Stimulated activated CD4-positive, alpha-beta T cell treated with anti-CD3 and anti-CD28 coated beads, Interleukin-2, amount 100 ng/mL, for 48 hours (primary cell): ENCODE results near the gene NTRK3.

ENCODE experiments used
- DNase-seq, 2 donors: peaks; one replicate each; pipeline ENCODE4 v3.0.0-alpha.2; 2020

NTRK3 gene

DNA sequence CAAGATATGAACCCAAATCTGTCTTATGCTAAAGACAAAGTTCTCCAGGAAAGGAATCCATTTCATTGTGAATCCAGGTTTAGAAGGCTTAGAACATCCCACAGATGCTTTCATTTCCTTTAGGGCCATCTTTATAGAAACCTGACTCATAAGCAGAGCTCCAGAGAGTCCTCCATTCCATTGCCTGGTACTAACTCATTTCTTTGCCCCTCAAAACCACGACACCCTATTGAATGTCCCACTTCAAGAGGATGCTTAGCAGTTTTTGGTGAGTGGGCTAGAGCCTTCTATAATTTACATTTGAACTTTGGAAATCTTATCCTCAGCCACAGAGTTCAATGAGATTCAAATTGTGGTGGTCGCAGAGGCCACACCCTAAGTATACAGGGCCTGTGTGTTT is 325.0 kb downstream of the NTRK3 start:
- DNase-seq: no peak

DNA sequence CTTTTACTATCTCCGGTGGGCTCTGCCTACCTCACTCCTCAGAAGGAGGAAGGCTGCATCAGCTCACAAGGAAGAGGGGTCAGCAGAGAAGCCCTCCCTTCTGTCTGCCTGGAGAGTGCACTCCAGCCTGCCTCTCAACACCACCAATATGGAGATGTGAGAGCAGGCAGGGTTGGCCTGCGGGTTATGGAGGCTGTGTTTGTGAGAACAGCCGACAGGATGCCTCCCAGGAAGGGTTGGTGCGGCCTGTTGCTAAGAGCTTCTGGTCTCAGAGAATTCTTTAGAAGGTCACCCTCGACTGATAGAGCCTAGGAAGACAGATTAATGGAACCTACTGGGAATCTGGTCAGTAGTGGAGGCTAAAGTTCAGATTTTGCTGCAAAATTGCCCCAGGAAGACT is 326.1 kb downstream of the NTRK3 start:
- no peak for DNase-seq

DNA sequence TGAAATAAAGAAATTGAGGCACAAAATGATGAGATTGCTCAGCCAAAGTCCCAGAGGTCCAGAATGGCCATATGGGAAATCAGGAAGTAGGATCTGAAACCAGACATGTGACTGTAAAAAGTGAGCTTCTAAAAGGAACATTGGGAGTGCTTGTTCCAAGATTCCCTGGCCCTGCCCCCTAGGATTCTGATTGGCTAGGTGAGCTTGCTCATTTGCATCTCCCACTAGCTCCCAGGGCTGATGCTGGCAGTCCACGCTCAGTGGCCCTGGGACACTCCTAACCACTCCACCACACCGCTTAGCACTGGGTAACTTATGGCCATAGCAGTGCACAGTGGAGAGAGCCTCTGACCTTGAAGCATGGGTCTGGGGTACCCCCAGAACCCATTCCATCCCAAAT is 326.7 kb downstream of the NTRK3 start:
- DNase-seq: no peak

DNA sequence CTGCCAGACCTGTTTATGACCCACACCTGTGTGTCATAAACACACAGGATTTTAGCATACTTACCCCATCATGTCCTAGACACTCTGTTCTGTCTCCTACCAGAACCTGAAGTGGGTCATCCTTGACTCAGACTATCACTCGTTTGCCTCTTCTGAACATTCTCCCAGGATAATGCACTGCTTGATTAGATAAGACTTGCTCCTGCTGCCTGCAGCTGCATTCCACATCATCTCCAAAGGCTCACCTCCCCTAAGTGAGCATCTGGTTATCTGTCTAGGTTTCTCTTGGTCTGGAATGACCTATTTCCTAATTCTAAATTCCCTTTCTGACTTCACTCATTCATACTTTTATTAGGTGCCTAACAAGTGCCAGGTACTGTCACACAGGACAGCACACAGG is 332.1 kb downstream of the NTRK3 start:
- no peak for DNase-seq

DNA sequence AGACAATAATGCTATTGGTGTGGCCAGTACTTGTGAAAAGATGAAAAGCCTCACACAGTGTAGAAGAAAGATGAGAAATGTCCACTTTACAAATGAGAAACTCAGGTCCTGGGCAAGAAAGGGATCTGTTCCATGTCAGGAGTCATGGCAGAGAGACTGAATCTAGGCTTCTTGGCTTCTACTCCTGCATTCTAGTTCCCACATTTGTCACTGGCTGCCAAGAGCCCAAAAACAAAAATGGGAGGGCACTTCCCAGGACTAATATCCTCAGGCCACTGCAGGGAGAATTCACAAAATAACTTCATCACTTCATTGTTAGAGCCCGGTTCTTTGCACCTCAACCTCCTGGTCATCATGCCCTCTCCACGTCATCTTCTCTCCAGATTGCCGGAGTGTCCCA is 337.5 kb downstream of the NTRK3 start:
- no peak for DNase-seq

DNA sequence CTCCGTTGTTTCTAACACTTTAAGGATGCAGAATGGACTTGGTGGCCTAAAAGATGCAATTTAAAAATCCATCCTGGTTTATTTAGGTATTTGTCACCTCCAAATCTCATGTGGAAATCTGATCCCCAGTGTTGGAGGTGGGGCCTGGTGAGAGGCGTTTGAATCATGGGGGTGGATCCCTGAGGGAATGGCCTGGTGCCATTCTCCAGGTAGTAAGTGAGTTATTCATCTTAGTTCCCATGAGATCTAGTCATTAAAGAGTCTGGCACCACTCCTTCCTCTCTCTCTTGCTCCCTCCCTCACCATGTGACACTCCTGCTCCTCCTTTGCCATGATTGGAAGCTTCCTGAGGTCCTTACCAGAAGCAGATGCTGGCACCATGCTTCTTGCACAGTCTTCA is 339.1 kb downstream of the NTRK3 start:
- no peak for DNase-seq

DNA sequence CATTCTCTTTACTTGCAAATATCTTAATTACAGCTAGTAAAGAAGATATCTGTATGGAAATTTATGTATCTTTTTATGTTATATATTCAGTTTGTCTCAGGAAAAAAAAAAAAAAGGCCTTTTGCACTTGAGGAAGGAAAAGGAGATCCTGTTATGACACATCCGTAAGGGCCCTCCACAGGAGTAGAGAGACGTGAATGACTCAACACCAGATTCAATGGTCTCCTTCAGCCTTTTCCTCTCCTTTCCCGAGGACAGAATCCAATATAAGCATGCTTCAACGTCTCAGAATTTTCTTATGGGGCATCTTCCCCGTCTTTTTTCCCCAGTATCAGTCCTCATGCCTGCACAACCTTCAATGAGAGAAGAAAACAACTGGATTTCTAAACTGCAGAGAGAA is 340.3 kb downstream of the NTRK3 start:
- DNase-seq: no peak

DNA sequence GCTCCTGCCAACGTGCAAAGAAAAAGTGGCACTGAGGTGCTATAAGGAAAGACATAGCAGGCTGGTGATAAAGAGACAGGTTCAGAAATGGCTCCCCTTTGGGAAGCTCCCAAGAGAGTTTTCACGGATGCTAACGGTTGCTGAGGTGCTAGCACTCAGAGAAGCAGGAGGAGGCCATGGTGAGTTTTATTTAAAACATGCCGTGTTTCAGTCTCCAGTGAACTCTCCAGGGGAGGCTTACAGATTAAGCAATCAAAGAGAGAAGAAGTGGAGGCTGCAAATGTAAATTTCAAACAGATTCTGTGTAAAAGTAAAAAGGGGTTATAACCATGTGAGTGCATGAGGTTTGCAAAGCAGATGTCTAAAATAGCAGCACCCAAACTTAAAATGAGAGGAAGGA is 346.2 kb downstream of the NTRK3 start:
- no peak for DNase-seq

DNA sequence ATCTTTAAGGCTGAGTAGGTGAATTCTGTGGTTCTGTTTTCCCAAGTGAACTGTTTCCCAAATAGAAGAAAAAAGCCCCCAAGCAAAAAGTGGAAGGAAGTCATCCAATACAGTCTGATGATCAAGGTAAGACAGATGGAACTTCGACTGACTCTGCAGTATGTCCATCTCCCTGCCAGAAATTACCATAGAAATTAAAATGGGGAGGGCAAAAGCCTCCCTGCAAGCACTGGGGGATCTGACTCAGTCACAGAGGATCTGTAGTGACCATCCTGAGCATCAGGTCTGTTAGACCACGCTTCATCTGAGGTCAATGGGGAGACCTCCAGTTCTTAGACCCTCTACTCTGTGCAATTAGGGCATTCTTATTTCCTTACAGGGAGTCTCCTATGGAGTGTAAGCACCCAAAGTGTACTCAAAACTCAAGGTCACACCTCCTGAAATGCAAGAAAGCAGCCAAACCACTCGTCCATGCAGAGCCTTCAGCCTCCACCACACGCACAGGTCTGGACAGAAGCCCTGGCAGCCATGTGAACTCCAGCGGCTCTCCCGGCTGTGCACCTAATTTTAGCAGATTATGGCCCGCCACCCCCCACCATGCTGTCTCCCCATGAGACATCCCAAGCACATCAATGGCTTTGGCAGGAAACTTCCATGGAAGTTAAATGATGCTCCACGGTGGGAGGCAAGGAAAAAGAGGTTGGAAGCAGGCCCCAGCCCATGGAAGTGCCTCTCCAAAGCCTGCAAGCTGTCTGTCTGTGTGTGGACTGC is 348.7 kb downstream of the NTRK3 start:
- DNase-seq: no peak

DNA sequence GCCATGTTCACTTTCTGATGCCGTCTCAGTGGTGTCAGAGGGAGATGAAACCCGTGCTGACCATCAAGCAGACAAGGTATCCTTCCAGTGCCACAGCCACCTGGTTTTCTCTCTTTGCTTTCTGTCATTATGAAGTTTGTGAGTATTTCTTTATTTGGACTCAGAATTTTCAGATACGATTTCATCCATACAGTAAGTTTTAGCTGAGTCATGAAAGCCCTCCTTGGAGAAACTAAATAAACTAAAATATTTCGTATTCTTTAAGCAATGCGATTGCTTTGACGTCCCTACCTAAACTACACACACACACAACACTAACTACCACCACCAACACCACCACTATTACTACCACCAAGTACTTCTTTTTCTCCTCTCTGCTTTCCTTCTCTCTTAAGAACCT is 350.1 kb downstream of the NTRK3 start:
- no peak for DNase-seq

DNA sequence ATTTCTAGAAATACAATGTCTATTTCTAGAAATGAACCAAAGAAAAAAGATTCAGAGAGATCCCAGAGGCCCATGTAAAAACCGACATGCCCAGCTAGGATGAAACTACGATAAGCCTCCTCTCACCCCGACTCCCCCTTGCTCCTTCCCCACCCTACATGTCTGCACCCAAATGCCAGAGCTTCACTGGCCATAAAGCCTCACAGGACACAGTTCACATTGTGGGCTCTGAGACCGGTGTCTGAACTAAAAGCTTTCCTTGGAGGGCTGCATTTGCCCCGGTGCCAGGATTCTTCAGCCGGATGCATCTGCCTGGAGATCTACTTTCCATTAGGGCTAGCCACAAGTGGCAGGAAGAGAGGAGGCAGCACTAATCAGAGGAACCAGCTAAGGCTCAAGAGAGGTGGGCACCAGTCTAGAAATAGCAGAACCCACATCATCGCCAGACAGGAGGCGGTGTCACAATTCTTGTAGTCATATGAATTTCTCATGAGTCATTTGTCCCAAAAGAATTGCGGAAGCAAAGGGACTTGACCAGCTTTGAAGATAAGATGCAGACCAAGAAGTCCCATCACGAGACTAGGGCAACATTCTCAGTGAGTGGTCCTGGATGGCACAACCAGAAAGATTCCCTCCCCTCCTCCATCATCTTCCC is 353.6 kb downstream of the NTRK3 start:
- DNase-seq: no peak

DNA sequence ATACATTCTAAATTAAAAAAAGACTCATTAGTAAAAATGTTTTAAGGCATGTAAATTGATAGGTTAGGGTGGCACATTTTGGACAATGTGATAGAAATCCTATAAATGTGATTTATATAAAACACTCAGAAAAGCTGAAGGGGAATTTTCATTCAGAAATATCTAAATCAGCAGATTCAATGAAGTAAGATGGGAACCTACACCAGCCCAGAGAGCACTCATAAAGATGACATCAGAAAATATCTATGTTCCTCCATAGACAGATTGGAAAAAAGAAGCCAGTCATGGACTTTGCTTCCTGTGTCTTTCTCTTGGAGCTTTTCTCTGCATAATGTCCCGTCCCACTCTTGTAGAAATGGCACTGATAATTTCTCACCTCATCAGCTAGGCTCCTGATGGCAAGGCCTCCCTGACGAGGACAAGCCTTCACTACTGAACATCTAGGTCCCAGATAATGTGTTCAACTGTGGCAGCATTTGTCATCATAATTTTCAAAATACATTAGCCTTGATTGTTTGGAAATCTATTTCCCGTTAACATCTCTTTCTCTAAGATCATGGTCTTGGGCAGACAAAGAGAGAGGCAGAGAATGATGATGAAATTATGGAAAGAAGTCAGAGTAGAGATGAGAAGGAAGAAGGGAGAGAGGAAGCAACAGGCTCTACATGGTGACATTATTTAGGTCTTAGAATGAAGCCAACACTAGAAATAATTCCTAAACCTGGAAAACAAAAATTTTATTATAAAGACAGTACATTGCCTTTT is 354.4 kb downstream of the NTRK3 start:
- no peak for DNase-seq

DNA sequence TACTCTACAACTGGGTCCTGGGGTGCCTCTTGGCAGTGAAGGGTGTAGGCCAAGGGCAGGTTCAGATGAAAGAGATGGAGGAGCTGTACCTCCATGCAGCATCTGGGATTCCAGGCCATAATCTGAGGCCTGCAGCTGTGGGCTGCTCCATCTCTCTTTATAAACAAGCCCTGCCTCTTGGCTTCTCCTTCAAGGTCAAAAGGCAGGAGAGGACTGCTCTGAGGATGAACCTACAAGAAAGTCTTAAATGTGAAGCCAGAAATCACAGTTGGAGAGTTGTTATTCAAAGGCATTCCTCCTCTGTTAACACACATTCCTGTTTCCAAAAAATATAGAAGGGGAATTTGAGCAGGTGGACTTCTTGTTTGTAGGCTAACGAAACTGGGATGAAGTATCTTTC is 355.5 kb downstream of the NTRK3 start:
- DNase-seq: no peak

DNA sequence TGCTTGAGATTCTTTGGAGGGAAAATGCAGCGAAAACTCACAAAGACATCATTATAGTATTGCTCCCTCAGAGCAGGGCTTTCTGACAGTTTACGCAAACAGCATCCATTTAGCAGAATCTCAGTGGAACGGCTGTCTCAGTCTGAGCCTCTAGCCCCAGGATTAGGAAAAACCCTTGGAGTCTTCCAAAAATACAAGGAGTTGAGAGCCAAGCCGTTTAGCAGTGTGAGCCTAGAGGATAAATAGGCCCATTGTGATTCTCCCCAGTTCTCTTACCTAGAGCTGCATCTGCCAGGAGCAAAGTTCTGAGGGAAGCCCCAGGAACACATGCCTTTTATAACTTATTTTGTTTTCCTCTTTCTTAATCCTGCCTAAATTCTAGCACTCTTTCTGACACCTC is 359.6 kb downstream of the NTRK3 start:
- no peak for DNase-seq

DNA sequence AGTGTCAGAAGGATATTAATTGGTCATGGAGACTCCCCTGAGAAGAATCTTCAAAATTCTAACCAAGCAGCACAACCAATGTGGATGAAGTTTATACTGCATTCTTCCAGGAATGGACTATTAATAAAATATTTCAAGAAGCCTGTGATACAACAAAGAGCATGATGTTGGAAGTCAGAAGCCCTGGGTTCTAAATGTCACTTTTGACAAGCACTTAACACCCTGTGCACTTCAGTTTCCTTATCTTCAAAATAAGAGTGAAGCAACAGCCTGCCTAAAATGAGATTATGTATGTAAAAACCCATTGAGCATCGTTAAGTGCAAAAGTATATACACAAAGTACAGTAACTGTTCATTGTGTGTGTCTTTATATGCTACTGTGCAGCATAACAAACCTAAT is 369.4 kb downstream of the NTRK3 start:
- DNase-seq: no peak

DNA sequence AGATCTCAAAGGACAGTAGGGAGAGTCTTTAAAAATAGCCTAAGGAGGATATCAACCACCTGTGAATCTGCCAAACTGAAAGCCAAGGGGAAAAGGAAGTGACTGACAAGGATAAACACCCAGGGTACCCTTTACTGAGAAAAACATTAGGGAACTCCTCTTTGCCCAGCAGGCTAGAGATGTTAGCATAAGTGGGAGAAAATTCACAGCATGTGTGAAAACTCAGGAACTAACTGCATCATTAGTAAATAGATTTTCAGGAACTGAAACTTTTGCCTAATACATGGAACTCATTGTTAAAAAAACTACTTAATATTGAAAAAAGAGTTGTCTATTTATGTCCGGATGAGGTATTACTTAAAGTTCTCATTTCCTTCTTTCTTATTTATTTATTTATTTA is 375.5 kb downstream of the NTRK3 start:
- no peak for DNase-seq

DNA sequence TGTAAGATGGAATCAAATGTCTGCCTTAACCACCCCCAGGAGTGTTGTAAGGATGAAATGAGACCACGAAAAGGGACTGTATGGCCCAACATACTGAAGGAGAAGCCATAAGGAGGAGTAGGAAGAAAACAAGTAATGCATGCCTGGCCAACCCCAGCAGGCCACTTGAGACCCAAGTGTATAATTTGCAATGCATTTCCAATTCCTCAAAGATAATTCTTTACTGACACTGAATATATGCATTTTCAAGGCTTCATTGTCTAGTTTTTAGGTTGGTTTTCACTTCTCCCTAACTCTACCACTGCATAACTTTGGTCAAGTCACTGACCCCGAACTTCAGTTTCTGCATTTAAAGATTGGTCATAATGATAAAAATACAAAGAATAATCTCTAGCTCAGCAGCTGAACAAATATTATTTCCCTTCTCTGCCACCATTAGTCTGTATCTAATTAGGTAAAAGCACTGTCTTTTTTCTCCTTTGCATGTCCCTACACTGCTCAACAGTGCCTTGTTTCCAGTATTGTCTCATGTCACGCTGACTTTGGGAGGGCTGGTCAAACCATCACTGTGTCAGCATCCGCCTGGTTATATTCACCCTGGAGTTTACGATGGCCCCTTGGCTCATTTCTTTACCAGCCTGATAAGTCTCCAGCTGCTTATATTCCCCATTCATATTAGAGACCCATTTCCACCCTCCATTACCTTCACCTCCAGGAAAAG is 378.6 kb downstream of the NTRK3 start:
- no peak for DNase-seq

DNA sequence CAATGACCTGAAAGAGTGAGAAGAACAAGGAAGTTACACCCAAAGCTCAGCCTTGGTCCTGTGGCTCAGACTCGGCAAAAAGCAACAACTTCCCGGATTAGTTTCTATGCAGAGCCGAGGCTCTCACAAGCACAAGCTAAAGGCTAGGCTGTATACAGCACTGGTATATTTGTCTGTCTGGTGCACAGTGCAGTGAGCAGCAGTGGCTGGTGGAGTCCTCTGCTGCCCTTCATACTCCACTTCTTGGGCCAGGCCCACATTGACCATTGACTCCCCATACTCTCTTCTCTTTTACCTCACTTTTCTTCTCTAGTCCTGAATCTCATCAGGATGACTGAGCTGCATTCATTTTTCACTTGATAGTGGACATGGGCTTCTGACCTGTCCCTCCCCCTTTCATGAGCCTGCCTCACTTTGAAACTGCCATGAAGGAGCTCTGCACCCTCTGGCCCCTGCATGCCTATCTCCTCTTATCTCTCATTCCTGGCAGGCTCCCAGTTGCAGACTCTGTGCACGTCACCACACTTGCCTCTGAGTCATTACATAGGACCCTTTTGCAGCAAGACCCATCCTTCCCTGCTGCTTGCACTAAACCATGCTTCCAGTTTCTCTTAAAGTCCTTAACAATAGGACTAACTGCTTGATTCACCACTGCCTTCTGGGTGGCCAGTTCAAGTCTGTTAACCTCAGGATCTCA is 379.3 kb downstream of the NTRK3 start:
- no peak for DNase-seq

DNA sequence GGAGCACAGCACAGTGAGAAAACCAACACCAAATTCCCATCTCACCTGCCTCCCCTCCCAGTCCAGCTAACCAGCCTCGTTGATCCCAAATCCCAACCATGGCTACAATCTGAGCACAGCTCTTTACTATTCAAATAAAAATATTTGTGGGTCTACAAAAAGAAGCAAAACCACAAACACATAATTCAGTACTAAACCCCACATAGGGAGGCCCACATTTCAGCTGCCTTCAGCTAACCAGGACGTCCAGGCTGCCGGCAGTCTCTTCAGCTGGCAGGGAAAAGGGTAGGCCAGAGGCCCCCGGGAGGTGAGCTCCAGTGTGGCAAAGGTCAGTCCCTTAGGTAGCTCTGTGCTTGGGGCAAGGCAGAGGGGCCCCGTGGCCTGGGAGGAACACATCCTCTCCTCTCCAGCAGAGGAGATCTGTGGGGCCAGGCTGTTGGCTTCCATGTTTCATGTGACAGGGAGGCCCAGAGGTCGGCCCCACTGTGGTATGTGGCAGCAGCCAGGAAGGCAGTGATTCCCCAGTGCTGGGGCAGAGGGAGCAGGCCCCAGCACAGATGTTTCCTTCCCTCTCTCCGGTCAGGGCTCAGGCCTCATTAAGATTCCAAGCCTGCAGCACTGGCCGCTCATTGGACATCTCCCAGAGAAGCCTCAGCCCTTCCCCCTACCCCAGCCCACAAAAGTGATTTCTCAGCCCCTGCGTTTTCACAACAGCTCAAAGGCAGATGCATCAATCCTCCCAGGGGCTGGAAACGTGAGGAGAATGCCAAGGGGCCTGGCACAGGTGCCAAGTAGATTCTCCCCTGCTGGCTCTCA is 381.4 kb downstream of the NTRK3 start:
- no peak for DNase-seq

DNA sequence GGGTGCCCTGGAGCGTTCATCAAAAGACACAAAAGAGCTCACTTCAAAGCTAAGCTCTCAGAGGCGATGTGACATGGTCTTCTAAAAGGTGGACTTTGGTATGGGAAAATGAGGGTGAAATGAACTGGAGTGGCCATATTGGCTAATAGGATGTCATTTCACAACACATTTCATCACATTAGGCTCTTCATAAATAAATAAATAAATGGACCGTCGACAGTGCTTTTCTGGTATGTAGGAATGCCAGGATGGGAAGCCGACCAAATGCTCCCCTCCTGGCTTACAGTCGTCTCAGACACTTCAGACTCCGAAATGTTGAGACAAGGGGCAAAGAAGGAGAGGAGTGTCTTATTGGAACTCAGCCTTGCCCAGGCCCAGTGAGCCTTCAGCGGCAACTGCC is 383.0 kb downstream of the NTRK3 start:
- no peak for DNase-seq

DNA sequence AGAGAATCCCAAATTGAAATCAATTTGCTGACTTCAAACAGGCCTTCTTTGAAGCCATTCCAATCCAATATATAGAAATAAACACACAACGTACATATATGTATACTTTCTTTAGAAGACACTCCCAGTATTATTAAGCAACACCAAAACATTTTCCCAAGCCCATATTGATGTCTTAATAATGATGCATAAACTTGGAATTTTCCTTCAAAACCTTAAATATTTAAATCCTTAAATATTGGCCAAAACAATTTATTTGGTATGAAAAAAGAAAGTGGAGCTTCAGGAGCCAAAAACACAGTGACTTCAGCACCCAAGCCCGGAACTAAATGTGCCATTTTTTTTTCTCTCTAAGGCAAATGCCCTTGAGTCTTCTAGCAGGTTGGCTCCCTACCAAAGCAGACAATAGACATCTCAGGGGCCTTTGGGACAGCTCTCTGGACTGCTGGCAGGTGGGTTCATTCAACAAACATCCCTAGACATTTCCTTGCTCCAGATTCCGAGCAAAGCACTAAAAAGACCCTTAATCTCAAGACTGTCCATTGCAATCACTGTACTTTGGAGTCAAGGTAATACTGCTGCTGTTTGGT is 384.7 kb downstream of the NTRK3 start:
- DNase-seq: no peak
